ENCODE measurements around the gene SYTL5. TPM values are rescaled to one million over a fixed set of nuclear protein-coding genes. Genes with fewer than 3 reads are reported as not detected.

SYTL5 gene
- total and polyA plus RNA-seq, 2 of the 4 experiments (the other 2 are of a cell fraction): 0.19 to 0.54 TPM

GRCh38 chrX:38009641-38010040, 3.3 kb downstream of the SYTL5 start:
- DNase-seq: no peak
- Histone ChIP-seq H2AK5ac (ENCODE audit: low read depth, low read length) (no peak overlapping the region), H3K4me3 (ENCODE audit: insufficient read depth, low read depth, low read length) (no peak overlapping the region), H2BK5ac (ENCODE audit: low read depth, low read length, poor library complexity, severe bottlenecking) (no peak overlapping the region), H3K4ac (ENCODE audit: low read depth, low read length) (no peak overlapping the region), H2BK15ac (ENCODE audit: low read depth, low read length) (no peak overlapping the region), H4K8ac (ENCODE audit: low read depth in 2 of 2, low read length in 2 of 2) (no peak overlapping the region), H3K27me3 (ENCODE audit: control insufficient read depth, insufficient read depth, low read length) (no peaks in the 10 kb centered on the region), H3K79me1 (ENCODE audit: low read depth in 1 of 2, low read length in 2 of 2) (no peaks in the 10 kb centered on the region), H2BK120ac (ENCODE audit: low read depth, low read length) (no peak overlapping the region), H3K4me2 (ENCODE audit: low read depth, low read length) (no peak overlapping the region), H3K18ac (ENCODE audit: low read depth, low read length) (no peak overlapping the region), H3K36me3 (ENCODE audit: control insufficient read depth, insufficient read depth, low read length) (no peaks in the 10 kb centered on the region), H2AK9ac (replicated peaks; ENCODE audit: low read depth, low read length, poor library complexity) (no peak overlapping the region), H3K9ac (ENCODE audit: low read depth, low read length) (no peak overlapping the region), H3K14ac (replicated peaks; ENCODE audit: low read depth, low read length) (no peak overlapping the region), H3K9me3 (ENCODE audit: control insufficient read depth, insufficient read depth, low read length) (no peaks in the 10 kb centered on the region), H3K9me1 (ENCODE audit: insufficient read depth, low read length) (no peaks in the 10 kb centered on the region), H2BK20ac (ENCODE audit: low read depth, low read length) (no peak overlapping the region), H4K20me1 (ENCODE audit: insufficient read depth, low read length) (no peaks in the 10 kb centered on the region), H3K56ac (ENCODE audit: extremely low read depth, insufficient read depth, low read length) (no peak overlapping the region), H4K5ac (ENCODE audit: low read depth, low read length) (no peak overlapping the region), H3K4me1 (ENCODE audit: control insufficient read depth, insufficient read depth, low read length) (no peaks in the 10 kb centered on the region), H4K91ac (ENCODE audit: insufficient read depth, low read depth, low read length) (no peak overlapping the region), H3K27ac (ENCODE audit: insufficient read depth, low read length) (no peak overlapping the region), H2AFZ (replicated peaks; ENCODE audit: low read length, poor library complexity) (no peak overlapping the region), H3K23ac (ENCODE audit: low read depth, low read length) (no peak overlapping the region)
- intact Hi-C loops (cut with micrococcal nuclease) (no loop called here), in situ Hi-C loops (cut with MboI; ENCODE audit: low sequenced_read_pairs) (no loop called here), dilution Hi-C loops (cut with HindIII; ENCODE audit: low sequenced_read_pairs, unreplicated experiment) (no loop called here)
- BruUV-seq (replicated peaks): no TSS peak
- ChIA-PET POLR2A (ENCODE audit: unreplicated experiment) (no interaction called here), CTCF (no interaction called here)
- TF ChIP-seq RFX5 (IDR thresholded peaks at IDR 0.05; ENCODE audit: low read depth, low read length) (no peak), SMC3 (IDR thresholded peaks at IDR 0.05; ENCODE audit: low read depth, low read length) (no peak), CEBPB (IDR thresholded peaks at IDR 0.05; ENCODE audit: low read depth, low read length) (no peak), ELK1 (IDR thresholded peaks at IDR 0.05; ENCODE audit: borderline replicate concordance, low read depth, low read length) (no peak), NFE2L2 (IDR thresholded peaks at IDR 0.05; ENCODE audit: low read depth, low read length) (no peak)
- ATAC-seq (ENCODE audit: low read depth): no peak

All from IMR-90 (cell line).